Testis (tissue), 2 donors: ENCODE data around the gene RASA2.

Experiments used
- CTCF ChIP-seq, 3 experiments: fragments of 450-650 bp in 2 of 3; fragments of 200-600 bp in 1 of 3; sonication (generic) in 1 of 3; IDR thresholded peaks; one replicate each; pipeline ENCODE4 v1.5.1; 2016 to 2019; ENCODE audit warnings: antibody characterized with exemption in 3 of 3, mild to moderate bottlenecking in 2 of 3, moderate library complexity in 1 of 3
- POLR2A ChIP-seq: fragments of 450-650 bp; IDR thresholded peaks from one replicate; pipeline ENCODE4 v1.6.1; 2017; ENCODE audit warnings: antibody characterized with exemption, mild to moderate bottlenecking, moderate library complexity

GRCh38 chr3:141487521-141488252, 860 bp downstream of the RASA2 start:
- no peak for TF ChIP-seq CTCF (IDR thresholded peaks at IDR 0.05)
- no peak for TF ChIP-seq POLR2A
